K562 (cell line): Measurements from ENCODE around the gene PIK3R1. TPM values are rescaled to one million over a fixed set of nuclear protein-coding genes. Genes with fewer than 3 reads are reported as not detected.

ENCODE experiments used
- ARID1B ChIP-seq: fragments of 450-650 bp; IDR thresholded peaks from 2 replicates; pipeline ENCODE4 v1.6.1; 2016; ENCODE audit warnings: antibody characterized with exemption, mild to moderate bottlenecking, inconsistent platforms
- CREM ChIP-seq: IDR thresholded peaks from 2 replicates; pipeline ENCODE4 v1.6.1; 2014; ENCODE audit warnings: antibody characterized with exemption, low read depth
- ELK1 ChIP-seq: sonication (generic); formaldehyde crosslinking; IDR thresholded peaks from 2 replicates; pipeline ENCODE4 v1.8.1; 2022; ENCODE audit warnings: missing genetic modification reagents
- FOS ChIP-seq: IDR thresholded peaks from 3 replicates; pipeline ENCODE4 v1.6.1; 2011; ENCODE audit not compliant: insufficient read length; ENCODE audit errors: extremely low read depth
- FOXO4 ChIP-seq: fragments of 450-650 bp; formaldehyde crosslinking; IDR thresholded peaks from 2 replicates; pipeline ENCODE4 v1.4.0; 2020; ENCODE audit warnings: mild to moderate bottlenecking, moderate library complexity
- GATA2 ChIP-seq: sonication (generic); formaldehyde crosslinking; IDR thresholded peaks from 2 replicates; pipeline ENCODE4 v1.4.0; 2020; ENCODE audit warnings: mild to moderate bottlenecking, missing genetic modification reagents
- MAFK ChIP-seq: IDR thresholded peaks from 2 replicates; pipeline ENCODE4 v1.6.1; 2011; ENCODE audit warnings: low read length, improper control_type of control experiment
- NUFIP1 ChIP-seq: fragments of 450-650 bp; IDR thresholded peaks from 2 replicates; pipeline ENCODE4 v1.6.1; 2018; ENCODE audit not compliant: partially characterized antibody
- RBM39 ChIP-seq: fragments of 200-400 bp; formaldehyde crosslinking; optimal IDR thresholded peaks from 2 replicates; pipeline ENCODE3; 2018; ENCODE audit warnings: low read depth, low read length
- RERE ChIP-seq: sonication (generic); formaldehyde crosslinking; IDR thresholded peaks from 2 replicates; pipeline ENCODE4 v1.8.0; 2023; ENCODE audit warnings: missing genetic modification reagents, mild to moderate bottlenecking, borderline replicate concordance
- SMAD4 ChIP-seq: fragments of 250-450 bp; sonication (Bioruptor Pico); conservative IDR thresholded peaks from 2 replicates; pipeline ENCODE4 v1.8.0; 2021; ENCODE audit warnings: inconsistent platforms, mild to moderate bottlenecking, moderate library complexity
- SRSF1 ChIP-seq: fragments of 200-400 bp; formaldehyde crosslinking; IDR thresholded peaks from 2 replicates; pipeline ENCODE4 v1.6.1; 2017; ENCODE audit warnings: mild to moderate bottlenecking, low read depth, low read length, moderate library complexity
- TAF15 ChIP-seq: fragments of 200-400 bp; formaldehyde crosslinking; IDR thresholded peaks from 2 replicates; pipeline ENCODE4 v1.6.1; 2017; ENCODE audit warnings: mild to moderate bottlenecking, low read depth, low read length, moderate library complexity
- UBTF ChIP-seq, 2 experiments: IDR thresholded peaks; 2 replicates each; pipeline ENCODE4 v1.6.1; 2012; ENCODE audit warnings: improper control_type of control experiment in 2 of 2, low read depth in 2 of 2, low read length in 2 of 2, borderline replicate concordance in 1 of 2
- XRCC3 ChIP-seq: fragments of 450-650 bp; IDR thresholded peaks from 2 replicates; pipeline ENCODE4 v1.6.1; 2017; ENCODE audit warnings: mild to moderate bottlenecking, moderate library complexity
- ZC3H4 ChIP-seq: sonication (generic); formaldehyde crosslinking; IDR thresholded peaks from 2 replicates; pipeline ENCODE4 v1.9.0; 2021; ENCODE audit warnings: missing genetic modification reagents, borderline replicate concordance
- ZFP1 ChIP-seq: fragments of 450-650 bp; formaldehyde crosslinking; IDR thresholded peaks from 2 replicates; pipeline ENCODE4 v1.4.0; 2020; ENCODE audit warnings: mild to moderate bottlenecking, mixed read lengths
- ZNF764 ChIP-seq: fragments of 250-450 bp; sonication (Bioruptor Pico); IDR thresholded peaks from 2 replicates; pipeline ENCODE4 v1.4.0; 2020; ENCODE audit warnings: low read depth, mild to moderate bottlenecking, moderate library complexity
- polyA plus RNA-seq, 8 experiments: library from polyadenylated mRNA; depleted of rRNA in 4 of 8; stranded (reverse) in 5 of 8; unstranded in 3 of 8; fragments of >200 nt; fragmentation: Nextera tagmentation in 2 of 8; fragmentation: Illumina TruSeq in 1 of 8; extraction: Ambion mirVana in 2 of 8; extraction: Trizol in 1 of 8; gene quantifications; 2 replicates each; pipeline versions ENCODE4 v1.2.1 to v1.2.3, GENCODE V29; 2011 to 2014; ENCODE audit warnings: inconsistent platforms in 1 of 8, missing spikeins in 1 of 8
- total RNA-seq, 7 experiments: library from RNA; depleted of rRNA in 6 of 7; stranded (reverse); fragments of >200 nt in 6 of 7; fragmentation: Illumina TruSeq in 2 of 7; extraction: Trizol in 2 of 7; gene quantifications; 2 replicates each; pipeline versions ENCODE4 v1.2.1 to v1.2.3, GENCODE V29; 2011 to 2021; ENCODE audit warnings: low replicate concordance in 1 of 7

PIK3R1 gene
- total and polyA plus RNA-seq, 9 of the 15 experiments (the other 6 are each of a cell fraction or from before 2014, with no cell fraction given) = 1.1 to 9.7 (median 4.8) TPM

- TF ChIP-seq FOXO4 = no peak
- TF ChIP-seq UBTF (IDR thresholded peaks at IDR 0.05; ENCODE audit: borderline replicate concordance in 1 of 2, low read depth in 2 of 2, low read length in 2 of 2) = peak in 1 of 2 experiments; percentile 45; a peak in 1 of 4 replicates
- peak; percentile 47 for TF ChIP-seq ARID1B
- no peak for TF ChIP-seq SRSF1
- TF ChIP-seq FOS = no peak
- no peak for TF ChIP-seq RBM39
- no peak for TF ChIP-seq RERE
- no peak for TF ChIP-seq XRCC3
- no peak for TF ChIP-seq MAFK
- no peak for TF ChIP-seq GATA2 (CRISPR knock-in tag)
- TF ChIP-seq TAF15 = no peak
- TF ChIP-seq ELK1 (CRISPR knock-in tag) = no peak
- no peak for TF ChIP-seq ZNF764
- TF ChIP-seq CREM = peak; percentile 60
- TF ChIP-seq NUFIP1 = no peak
- 0 out of 2 replicates have a peak, but pooled peaks have one; percentile 40 for TF ChIP-seq SMAD4
- no peak for TF ChIP-seq ZFP1 (CRISPR knock-in tag)
- no peak for TF ChIP-seq ZC3H4 (CRISPR knock-in tag)
Measured at GRCh38 chr5:68225911-68226545, 10.5 kb downstream of the PIK3R1 start (continued).
